DOHH2 (cell line): ENCODE data around the gene TBC1D4.

ENCODE experiments used
- H3F3A ChIP-seq: fragments of 200-600 bp; sonication (generic), shearing (Covaris generic); 2 replicates; pipeline ENCODE4 v1.6.0; 2016; ENCODE audit warnings: antibody characterized with exemption, mild to moderate bottlenecking; ENCODE audit not compliant: control insufficient read depth, insufficient read depth
- H3K27ac ChIP-seq: fragments of 200-600 bp; sonication (generic); 2 replicates; pipeline ENCODE4 v1.5.1; 2014; ENCODE audit warnings: low read depth, mild to moderate bottlenecking, low read length, moderate library complexity
- H3K27me3 ChIP-seq: fragments of 200-600 bp; sonication (generic); 2 replicates; pipeline ENCODE4 v1.6.1; 2014; ENCODE audit warnings: mild to moderate bottlenecking, low read length, mixed read lengths; ENCODE audit not compliant: control insufficient read depth
- H3K36me3 ChIP-seq: fragments of 200-600 bp; sonication (generic); 2 replicates; pipeline ENCODE4 v1.6.1; 2014; ENCODE audit warnings: mild to moderate bottlenecking, low read length, moderate library complexity, mixed read lengths; ENCODE audit not compliant: control insufficient read depth
- H3K4me1 ChIP-seq: fragments of 200-600 bp; sonication (generic); 2 replicates; pipeline ENCODE4 v1.6.1; 2014; ENCODE audit warnings: mild to moderate bottlenecking, low read length, mixed read lengths; ENCODE audit not compliant: control insufficient read depth
- H3K4me2 ChIP-seq: fragments of 200-600 bp; sonication (generic); 2 replicates; pipeline ENCODE4 v1.6.0; 2014; ENCODE audit warnings: mild to moderate bottlenecking, low read length, moderate library complexity
- H3K4me3 ChIP-seq: fragments of 200-600 bp; sonication (generic); 2 replicates; pipeline ENCODE4 v1.5.1; 2014; ENCODE audit warnings: mild to moderate bottlenecking, low read length, mixed read lengths
- H3K79me2 ChIP-seq: fragments of 200-600 bp; sonication (generic); 2 replicates; pipeline ENCODE4 v1.6.1; 2014; ENCODE audit warnings: mild to moderate bottlenecking, low read length, mixed read lengths; ENCODE audit not compliant: control insufficient read depth
- H3K9me2 ChIP-seq: fragments of 200-600 bp; sonication (generic); replicated peaks from 2 replicates; pipeline ENCODE4 v1.6.1; 2014; ENCODE audit warnings: mild to moderate bottlenecking, low read length, mixed read lengths; ENCODE audit not compliant: control insufficient read depth
- H3K9me3 ChIP-seq: fragments of 200-600 bp; sonication (generic); 2 replicates; pipeline ENCODE4 v1.6.1; 2014; ENCODE audit warnings: antibody characterized with exemption, low read length, mixed read lengths; ENCODE audit not compliant: control insufficient read depth, insufficient read depth
- H4K20me1 ChIP-seq: fragments of 200-600 bp; sonication (generic); 2 replicates; pipeline ENCODE4 v1.6.0; 2014; ENCODE audit warnings: low read depth, mild to moderate bottlenecking, antibody characterized with exemption, low read length, moderate library complexity; ENCODE audit not compliant: control insufficient read depth, insufficient read depth
- EZH2phosphoT487 ChIP-seq: fragments of 200-600 bp; sonication (generic); IDR thresholded peaks from 2 replicates; pipeline ENCODE4 v1.6.1; 2017; ENCODE audit warnings: borderline replicate concordance, mild to moderate bottlenecking, antibody characterized with exemption, low read length, moderate library complexity, mixed read lengths
- TF ChIP-seq, protein P1 (sequence below): fragments of 200-600 bp; sonication (generic); IDR thresholded peaks from one replicate; pipeline ENCODE4 v1.5.1; 2014; ENCODE audit warnings: antibody characterized with exemption, mild to moderate bottlenecking, low read depth, low read length; ENCODE audit not compliant: poor library complexity, severe bottlenecking

The TBC1D4 gene

DNA sequence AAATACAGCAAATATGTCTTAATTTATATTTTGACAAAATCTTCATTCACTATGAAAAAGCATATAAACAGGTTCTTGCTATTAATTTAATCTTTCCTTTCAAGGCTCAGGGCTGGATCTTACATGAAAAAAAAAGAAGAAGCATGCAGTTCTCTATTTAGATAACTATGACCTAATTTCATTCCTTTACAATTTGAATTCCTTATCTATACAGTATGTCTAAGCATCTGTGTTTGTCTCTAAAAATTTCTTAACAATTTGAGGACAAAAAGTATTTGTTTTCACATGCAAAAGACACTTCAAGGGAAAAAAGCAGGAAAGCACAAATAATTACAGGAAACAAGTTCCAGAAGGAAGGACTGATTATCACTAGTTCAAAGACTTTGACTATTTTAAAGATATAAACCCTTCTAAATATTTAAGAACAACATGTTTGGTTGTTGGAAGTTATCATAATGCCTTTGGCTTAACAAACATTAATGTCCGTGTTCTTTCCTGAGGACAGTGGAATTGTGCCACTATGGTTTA, 157.5 kb downstream of the TBC1D4 start:
- no peaks in the 10 kb centered on the region for H3K9me3 ChIP-seq
- H3K79me2 ChIP-seq: no peaks in the 10 kb centered on the region
- TF ChIP-seq, protein P1, sequence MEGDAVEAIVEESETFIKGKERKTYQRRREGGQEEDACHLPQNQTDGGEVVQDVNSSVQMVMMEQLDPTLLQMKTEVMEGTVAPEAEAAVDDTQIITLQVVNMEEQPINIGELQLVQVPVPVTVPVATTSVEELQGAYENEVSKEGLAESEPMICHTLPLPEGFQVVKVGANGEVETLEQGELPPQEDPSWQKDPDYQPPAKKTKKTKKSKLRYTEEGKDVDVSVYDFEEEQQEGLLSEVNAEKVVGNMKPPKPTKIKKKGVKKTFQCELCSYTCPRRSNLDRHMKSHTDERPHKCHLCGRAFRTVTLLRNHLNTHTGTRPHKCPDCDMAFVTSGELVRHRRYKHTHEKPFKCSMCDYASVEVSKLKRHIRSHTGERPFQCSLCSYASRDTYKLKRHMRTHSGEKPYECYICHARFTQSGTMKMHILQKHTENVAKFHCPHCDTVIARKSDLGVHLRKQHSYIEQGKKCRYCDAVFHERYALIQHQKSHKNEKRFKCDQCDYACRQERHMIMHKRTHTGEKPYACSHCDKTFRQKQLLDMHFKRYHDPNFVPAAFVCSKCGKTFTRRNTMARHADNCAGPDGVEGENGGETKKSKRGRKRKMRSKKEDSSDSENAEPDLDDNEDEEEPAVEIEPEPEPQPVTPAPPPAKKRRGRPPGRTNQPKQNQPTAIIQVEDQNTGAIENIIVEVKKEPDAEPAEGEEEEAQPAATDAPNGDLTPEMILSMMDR: no peak
- no peak for TF ChIP-seq EZH2phosphoT487
- no peak overlapping the region for H3K4me2 ChIP-seq
- peaks cover 92% of the 10 kb centered on the region for H3K36me3 ChIP-seq
- H3K27ac ChIP-seq: no peak overlapping the region
- peaks cover 16% of the 10 kb centered on the region; the same call in 1 of the 2 replicates for H3F3A ChIP-seq
- H3K4me3 ChIP-seq: no peak overlapping the region
- H4K20me1 ChIP-seq: no peaks in the 10 kb centered on the region
- no peaks in the 10 kb centered on the region for H3K27me3 ChIP-seq
- H3K9me2 ChIP-seq: no peaks in the 10 kb centered on the region
- H3K4me1 ChIP-seq: peaks cover 4% of the 10 kb centered on the region

DNA sequence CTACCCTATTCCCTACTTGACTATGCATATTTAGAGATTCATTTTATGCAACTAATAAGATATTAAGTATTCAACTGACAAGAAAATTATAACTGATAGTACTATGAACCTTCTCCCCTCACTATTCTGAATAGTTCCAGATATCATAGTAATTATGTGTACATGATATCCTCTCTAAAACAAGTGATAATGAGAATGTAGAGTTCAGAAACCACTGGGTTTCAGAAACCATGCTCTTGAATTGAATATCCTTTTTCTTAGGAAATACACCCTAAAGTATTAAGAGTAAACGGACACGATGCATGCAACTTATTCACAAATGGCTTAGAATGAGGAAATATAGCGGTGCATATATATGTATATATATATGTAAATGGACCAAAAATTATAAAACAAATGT, 160.9 kb downstream of the TBC1D4 start:
- Histone ChIP-seq H3K27me3 (no peaks in the 10 kb centered on the region), H3K36me3 (peaks cover 93% of the 10 kb centered on the region), H3K9me3 (no peaks in the 10 kb centered on the region), H3K9me2 (no peaks in the 10 kb centered on the region), H3K27ac (no peak overlapping the region), H4K20me1 (no peaks in the 10 kb centered on the region), H3K4me1 (peaks cover 35% of the 10 kb centered on the region), H3K4me3 (no peak overlapping the region), H3K79me2 (no peaks in the 10 kb centered on the region), H3K4me2 (no peak overlapping the region), H3F3A (peaks cover 6% of the 10 kb centered on the region; the same call in 1 of the 2 replicates)
- TF ChIP-seq, protein P1: no peak
- TF ChIP-seq EZH2phosphoT487: no peak

DNA sequence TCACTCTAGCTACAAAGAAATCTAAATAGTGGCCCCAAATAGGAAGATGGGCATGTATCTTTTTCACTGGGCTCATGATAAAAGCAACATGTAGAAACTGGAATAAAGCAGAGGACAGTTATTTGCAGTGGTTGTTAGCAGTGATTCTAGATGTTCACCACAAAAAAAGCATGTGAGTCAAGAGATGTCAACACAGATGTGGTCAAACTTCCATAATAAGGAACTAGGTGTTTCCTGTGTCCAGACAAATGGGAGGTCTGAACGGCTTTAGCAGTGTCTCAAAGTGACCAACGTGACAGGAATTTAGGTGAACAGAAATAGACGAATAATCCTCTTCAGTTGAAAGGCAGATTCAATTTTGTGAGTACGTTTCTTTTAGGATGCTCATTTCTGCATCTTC, 162.7 kb downstream of the TBC1D4 start:
- H3K4me1 ChIP-seq: peaks cover 35% of the 10 kb centered on the region
- TF ChIP-seq, protein P1: no peak
- TF ChIP-seq EZH2phosphoT487: no peak
- no peaks in the 10 kb centered on the region for H3K9me2 ChIP-seq
- no peak overlapping the region for H3K4me3 ChIP-seq
- no peaks in the 10 kb centered on the region for H4K20me1 ChIP-seq
- no peaks in the 10 kb centered on the region for H3K27me3 ChIP-seq
- H3K79me2 ChIP-seq: no peaks in the 10 kb centered on the region
- no peaks in the 10 kb centered on the region; the same call in 1 of the 2 replicates for H3F3A ChIP-seq
- H3K36me3 ChIP-seq: peaks cover 81% of the 10 kb centered on the region
- H3K9me3 ChIP-seq: no peaks in the 10 kb centered on the region
- H3K27ac ChIP-seq: no peak overlapping the region
- no peak overlapping the region for H3K4me2 ChIP-seq
